ENCODE results near the gene EXOC2.

- no peak for TF ChIP-seq POLR2A (IDR thresholded peaks at IDR 0.05)
- TF ChIP-seq, protein P1, sequence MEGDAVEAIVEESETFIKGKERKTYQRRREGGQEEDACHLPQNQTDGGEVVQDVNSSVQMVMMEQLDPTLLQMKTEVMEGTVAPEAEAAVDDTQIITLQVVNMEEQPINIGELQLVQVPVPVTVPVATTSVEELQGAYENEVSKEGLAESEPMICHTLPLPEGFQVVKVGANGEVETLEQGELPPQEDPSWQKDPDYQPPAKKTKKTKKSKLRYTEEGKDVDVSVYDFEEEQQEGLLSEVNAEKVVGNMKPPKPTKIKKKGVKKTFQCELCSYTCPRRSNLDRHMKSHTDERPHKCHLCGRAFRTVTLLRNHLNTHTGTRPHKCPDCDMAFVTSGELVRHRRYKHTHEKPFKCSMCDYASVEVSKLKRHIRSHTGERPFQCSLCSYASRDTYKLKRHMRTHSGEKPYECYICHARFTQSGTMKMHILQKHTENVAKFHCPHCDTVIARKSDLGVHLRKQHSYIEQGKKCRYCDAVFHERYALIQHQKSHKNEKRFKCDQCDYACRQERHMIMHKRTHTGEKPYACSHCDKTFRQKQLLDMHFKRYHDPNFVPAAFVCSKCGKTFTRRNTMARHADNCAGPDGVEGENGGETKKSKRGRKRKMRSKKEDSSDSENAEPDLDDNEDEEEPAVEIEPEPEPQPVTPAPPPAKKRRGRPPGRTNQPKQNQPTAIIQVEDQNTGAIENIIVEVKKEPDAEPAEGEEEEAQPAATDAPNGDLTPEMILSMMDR (IDR thresholded peaks at IDR 0.05): no peak
Observed at GRCh38 chr6:620166-620565, 72.8 kb downstream of the EXOC2 start.

All from transverse colon (tissue), 3 donors.